ENCODE measurements around the gene ATL2. TPM values are rescaled to one million over a fixed set of nuclear protein-coding genes. Genes with fewer than 3 reads are reported as not detected.

Gene ATL2
- total and polyA plus RNA-seq, 2 of the 8 experiments (the other 6 are each of a cell fraction or from before 2014, with no cell fraction given), result 38.8 to 84.6 TPM

DNA sequence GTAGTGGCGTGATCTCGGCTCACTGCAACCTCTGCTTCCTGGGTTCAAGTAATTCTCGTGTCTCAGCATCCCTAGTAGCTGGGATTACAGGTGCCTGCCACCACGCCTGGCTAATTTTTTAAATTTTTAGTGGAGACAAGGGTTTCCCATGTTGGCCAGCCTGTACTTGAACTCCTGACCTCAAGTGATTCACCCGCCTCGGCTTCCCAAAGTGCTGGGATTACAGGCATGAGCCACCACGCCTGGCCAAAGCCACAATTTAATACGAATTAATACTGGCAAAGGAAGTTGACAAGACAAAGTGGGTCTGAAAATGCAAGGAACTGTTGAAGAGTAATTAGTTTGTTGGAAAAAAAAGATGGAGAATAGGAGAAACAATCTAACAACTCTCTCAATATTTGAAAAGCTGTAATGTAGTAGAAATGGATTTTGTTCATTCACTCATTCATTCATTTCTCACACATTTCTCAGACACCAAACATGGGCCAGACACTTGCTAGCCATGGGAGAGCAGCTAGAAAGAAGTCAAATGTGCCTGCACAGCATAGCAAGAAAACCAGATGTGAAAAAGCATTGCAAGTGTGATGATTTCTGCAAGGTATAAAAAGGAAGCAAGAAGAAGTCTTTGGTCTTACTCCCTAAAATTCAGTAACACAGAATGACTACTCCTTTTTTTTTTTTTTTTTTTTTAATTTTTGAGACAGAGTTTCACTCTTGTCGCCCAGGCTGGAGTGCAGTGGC, 39.4 kb upstream of the ATL2 start:
- H4K5ac ChIP-seq (ENCODE audit: insufficient read length, low read depth, low read length), result no peak overlapping the region
- POLR2A ChIA-PET (ENCODE audit: partially characterized antibody), result interaction anchor here (0.7 kb wide), 1 partner anchor 35 kb away, joined by 5 read pairs; no protein-coding TSS in a partner anchor
- H3K27me3 ChIP-seq (replicated peaks in 1 of 4; ENCODE audit: control insufficient read depth in 3 of 4, extremely low read depth in 1 of 4, insufficient read depth in 3 of 4, low read length in 3 of 4), result no peaks in the 10 kb centered on the region
- H3K23me2 ChIP-seq (ENCODE audit: low read depth, low read length), result no peaks in the 10 kb centered on the region
- no peak overlapping the region for H2BK20ac ChIP-seq (ENCODE audit: low read length)
- H3K23ac ChIP-seq (ENCODE audit: insufficient read length), result no peak overlapping the region
- H4K8ac ChIP-seq (ENCODE audit: extremely low read depth, insufficient read depth, low read length), result no peak overlapping the region
- H3K4ac ChIP-seq (replicated peaks; ENCODE audit: insufficient read length, low read depth, low read length), result no peak overlapping the region
- CTCF ChIA-PET (ENCODE audit: partially characterized antibody), result no interaction called here
- no peak overlapping the region for H3K56ac ChIP-seq (replicated peaks; ENCODE audit: insufficient read length, low read depth, low read length)
- no peak overlapping the region for H3K9ac ChIP-seq (replicated peaks in 1 of 4; ENCODE audit: extremely low read depth in 1 of 4, low read depth in 3 of 4, low read length in 3 of 4)
- DNase-seq (ENCODE audit: low read depth in 1 of 2, low spot score in 2 of 2) (no peak), FAIRE-seq (no peak)
- H4K20me1 ChIP-seq (replicated peaks in 1 of 2; ENCODE audit: control insufficient read depth in 1 of 2, insufficient read depth in 2 of 2, low read length in 2 of 2), result no peaks in the 10 kb centered on the region
- no peak overlapping the region for H2BK120ac ChIP-seq (replicated peaks; ENCODE audit: low read depth, low read length)
- H3K4me3 ChIP-seq (ENCODE audit: extremely low read depth in 1 of 4, insufficient read depth in 2 of 4, low read depth in 3 of 4, low read length in 4 of 4), result no peak overlapping the region
- no peak overlapping the region for H2BK5ac ChIP-seq (ENCODE audit: low read depth, low read length)
- no peak overlapping the region for H2AK5ac ChIP-seq (ENCODE audit: low read depth, low read length)
- no peaks in the 10 kb centered on the region for H3K36me3 ChIP-seq (ENCODE audit: control insufficient read depth in 2 of 4, insufficient read depth in 4 of 4, low read length in 3 of 4)
- no peak overlapping the region for H2BK15ac ChIP-seq (ENCODE audit: low read length)
- H3K79me2 ChIP-seq (ENCODE audit: control insufficient read depth in 1 of 2, insufficient read depth in 2 of 2, low read length in 2 of 2), result no peaks in the 10 kb centered on the region
- no peak overlapping the region for H3K18ac ChIP-seq (ENCODE audit: extremely low read depth, low read length)
- no peaks in the 10 kb centered on the region for H3K4me1 ChIP-seq (replicated peaks in 1 of 4; ENCODE audit: control insufficient read depth in 3 of 4, insufficient read depth in 4 of 4, low read length in 3 of 4)
- no peak overlapping the region for H4K91ac ChIP-seq (replicated peaks; ENCODE audit: insufficient read length, low read length)
- no peaks in the 10 kb centered on the region for H3K79me1 ChIP-seq (ENCODE audit: low read depth, low read length)
- no peak overlapping the region for H2BK12ac ChIP-seq (ENCODE audit: low read depth, low read length)
- no peak overlapping the region for H3K27ac ChIP-seq (ENCODE audit: low read depth, low read length)
- WGBS, 2 experiments (ENCODE audit: extremely low coverage in 1 of 2, insufficient coverage in 1 of 2, insufficient read length in 1 of 2, insufficient replicate concordance in 2 of 2, low coverage in 1 of 2, low lambda C conversion rate in 2 of 2, missing lambda C conversion rate in 1 of 2), result 88% methylated on average over 6 of the region's 9 CpGs; no CpG with 5 or more reads in 1 of the 2 experiments
- no peak overlapping the region for H2AFZ ChIP-seq (ENCODE audit: low read length)
- no peak overlapping the region for H3K14ac ChIP-seq (ENCODE audit: insufficient read length)
- H3K4me2 ChIP-seq (ENCODE audit: insufficient read depth in 1 of 2, low read depth in 2 of 2, low read length in 2 of 2), result no peak overlapping the region
- H3K9me3 ChIP-seq (ENCODE audit: insufficient read depth in 2 of 2, low read depth in 1 of 2, low read length in 1 of 2), result peaks cover 2 to 11% of the 10 kb centered on the region in 2 experiments; a peak in 3 of 4 replicates
- TF ChIP-seq CTBP2 (IDR thresholded peaks at IDR 0.05; ENCODE audit: borderline replicate concordance, insufficient read depth, insufficient read length, low read length) (no peak), ZNF274 (IDR thresholded peaks at IDR 0.05; ENCODE audit: borderline replicate concordance, extremely low read depth, low read length) (no peak), EP300 (IDR thresholded peaks at IDR 0.05; ENCODE audit: borderline replicate concordance in 1 of 2, low read depth in 2 of 2, low read length in 2 of 2) (no peak), ASH2L (IDR thresholded peaks at IDR 0.05; ENCODE audit: low read length) (no peak), TCF12 (IDR thresholded peaks at IDR 0.05; ENCODE audit: low read depth, low read length) (no peak), SRF (IDR thresholded peaks at IDR 0.05; ENCODE audit: low read depth, low read length) (no peak), KDM5A (IDR thresholded peaks at IDR 0.05; ENCODE audit: low read length) (no peak), SUZ12 (IDR thresholded peaks at IDR 0.05; ENCODE audit: low read length) (no peak), SP2 (IDR thresholded peaks at IDR 0.05; ENCODE audit: low read length) (no peak), HDAC6 (IDR thresholded peaks at IDR 0.05; ENCODE audit: low read depth, low read length) (no peak), NRF1 (IDR thresholded peaks at IDR 0.05; ENCODE audit: low read depth, low read length) (no peak), POU5F1 (IDR thresholded peaks at IDR 0.05; ENCODE audit: low read depth, low read length) (no peak), POLR2AphosphoS5 (IDR thresholded peaks at IDR 0.05; ENCODE audit: low read depth, low read length) (no peak), SIN3A (conservative IDR thresholded peaks at IDR 0.05 in 1 of 2, IDR thresholded peaks at IDR 0.05 in 1 of 2; ENCODE audit: low read depth in 1 of 2, low read length in 2 of 2) (no peak)

All from H1 (cell line).